ENCODE data around the gene SLC6A12. TPM values are rescaled to one million over a fixed set of nuclear protein-coding genes. Genes with fewer than 3 reads are reported as not detected.

Gene SLC6A12
- total RNA-seq, 2 experiments from 2014 or later, result not detected

DNA sequence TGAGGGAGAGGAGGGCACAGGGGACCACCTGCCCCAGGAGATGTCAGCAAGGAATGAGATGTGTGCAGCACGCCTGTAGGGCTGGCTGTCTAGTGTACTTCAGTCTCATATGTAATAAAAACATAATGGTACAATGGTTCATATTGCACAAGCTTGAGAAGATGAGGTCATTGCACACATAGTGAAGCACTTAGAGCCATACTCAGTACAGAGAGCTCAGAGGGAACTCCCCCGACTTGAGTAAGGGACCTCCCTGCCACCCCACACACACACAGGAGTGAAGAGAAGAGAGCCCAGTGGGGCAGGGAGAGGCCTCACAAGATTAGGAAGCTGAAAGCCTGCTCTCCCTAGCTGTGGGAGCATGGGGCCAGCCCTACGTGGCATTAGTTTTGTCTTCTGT lies 61.5 kb downstream of the SLC6A12 start:
- Mint-ChIP-seq H3K36me3 (ENCODE audit: low read depth) (no peaks in the 10 kb centered on the region), H3K27ac (no peak overlapping the region), H3K9me3 (no peaks in the 10 kb centered on the region), H3K4me3 (no peak overlapping the region), H3K4me1 (ENCODE audit: low read depth) (no peaks in the 10 kb centered on the region), H3K27me3 (peaks cover 13% of the 10 kb centered on the region)
- TF ChIP-seq CTCF (IDR thresholded peaks at IDR 0.05), result no peak
- Histone ChIP-seq H3K4me3 (ENCODE audit: low read length) (no peak overlapping the region), H3K9me3 (ENCODE audit: control insufficient read depth in 1 of 2, insufficient read depth in 1 of 2, low read length in 2 of 2) (peaks cover 0 to 6% of the 10 kb centered on the region in 2 experiments), H3K27me3 (ENCODE audit: control insufficient read depth in 1 of 2, insufficient read depth in 2 of 2, low read length in 2 of 2) (no peaks in the 10 kb centered on the region), H3K36me3 (ENCODE audit: insufficient read depth, low read length) (no peaks in the 10 kb centered on the region), H3K27ac (ENCODE audit: low read depth in 1 of 2, low read length in 2 of 2) (no peak overlapping the region), H3K4me1 (ENCODE audit: insufficient read depth, low read length) (no peaks in the 10 kb centered on the region)
- ATAC-seq (ENCODE audit: poor library complexity), result no peak
- CTCF ChIA-PET, result no interaction called here
- POLR2A ChIA-PET, result no interaction called here
- intact Hi-C loops (cut with DNase I, micrococcal nuclease), result no loop called here
- DNase-seq, result no peak

- intact Hi-C loops (cut with DNase I, micrococcal nuclease), result no loop called here
- no peaks in the 10 kb centered on the region for H3K36me3 Mint-ChIP-seq (ENCODE audit: low read depth)
- Histone ChIP-seq H3K4me1 (ENCODE audit: insufficient read depth, low read length) (no peaks in the 10 kb centered on the region), H3K4me3 (ENCODE audit: low read length) (no peak overlapping the region), H3K9me3 (ENCODE audit: control insufficient read depth in 1 of 2, insufficient read depth in 1 of 2, low read length in 2 of 2) (peaks cover 0 to 6% of the 10 kb centered on the region in 2 experiments), H3K27me3 (ENCODE audit: control insufficient read depth in 1 of 2, insufficient read depth in 2 of 2, low read length in 2 of 2) (no peaks in the 10 kb centered on the region), H3K27ac (ENCODE audit: low read depth in 1 of 2, low read length in 2 of 2) (no peak overlapping the region), H3K36me3 (ENCODE audit: insufficient read depth, low read length) (no peaks in the 10 kb centered on the region)
- ChIA-PET POLR2A (no interaction called here), CTCF (no interaction called here)
- peaks cover 13% of the 10 kb centered on the region for H3K27me3 Mint-ChIP-seq
- no peak overlapping the region for H3K4me3 Mint-ChIP-seq
- no peak for DNase-seq
- no peaks in the 10 kb centered on the region for H3K4me1 Mint-ChIP-seq (ENCODE audit: low read depth)
- no peak for TF ChIP-seq CTCF (IDR thresholded peaks at IDR 0.05)
- H3K27ac Mint-ChIP-seq, result no peak overlapping the region
- no peaks in the 10 kb centered on the region for H3K9me3 Mint-ChIP-seq
- no peak for ATAC-seq (ENCODE audit: poor library complexity)
Measured at GRCh38 chr12:151579-151978, 62.4 kb downstream of the SLC6A12 start.

- peaks cover 17% of the 10 kb centered on the region for H3K27me3 Mint-ChIP-seq
- DNase-seq (no peak), ATAC-seq (ENCODE audit: poor library complexity) (no peak)
- no peak overlapping the region for H3K27ac Mint-ChIP-seq
- ChIA-PET POLR2A (no interaction called here), CTCF (no interaction called here)
- TF ChIP-seq CTCF (IDR thresholded peaks at IDR 0.05), result no peak
- intact Hi-C loops (cut with DNase I, micrococcal nuclease), result no loop called here
- H3K27me3 ChIP-seq (ENCODE audit: control insufficient read depth in 1 of 2, insufficient read depth in 2 of 2, low read length in 2 of 2), result no peaks in the 10 kb centered on the region
- H3K27ac ChIP-seq (ENCODE audit: low read depth in 1 of 2, low read length in 2 of 2), result no peak overlapping the region
- H3K4me3 Mint-ChIP-seq, result no peak overlapping the region
- no peaks in the 10 kb centered on the region for H3K9me3 ChIP-seq (ENCODE audit: control insufficient read depth in 1 of 2, insufficient read depth in 1 of 2, low read length in 2 of 2)
- no peak overlapping the region for H3K4me3 ChIP-seq (ENCODE audit: low read length)
- peaks cover 4% of the 10 kb centered on the region for H3K4me1 Mint-ChIP-seq (ENCODE audit: low read depth)
- H3K4me1 ChIP-seq (ENCODE audit: insufficient read depth, low read length), result no peaks in the 10 kb centered on the region
- no peaks in the 10 kb centered on the region for H3K9me3 Mint-ChIP-seq
- no peaks in the 10 kb centered on the region for H3K36me3 Mint-ChIP-seq (ENCODE audit: low read depth)
- no peaks in the 10 kb centered on the region for H3K36me3 ChIP-seq (ENCODE audit: insufficient read depth, low read length)
Measured at GRCh38 chr12:148676-149416, 65.1 kb downstream of the SLC6A12 start.
